Measurements from ENCODE around the gene ATG9B. TPM values are rescaled to one million over a fixed set of nuclear protein-coding genes. Genes with fewer than 3 reads are reported as not detected.

ATG9B gene
- total RNA-seq, 1 donor from 2014 or later = 0.11 TPM

DNA sequence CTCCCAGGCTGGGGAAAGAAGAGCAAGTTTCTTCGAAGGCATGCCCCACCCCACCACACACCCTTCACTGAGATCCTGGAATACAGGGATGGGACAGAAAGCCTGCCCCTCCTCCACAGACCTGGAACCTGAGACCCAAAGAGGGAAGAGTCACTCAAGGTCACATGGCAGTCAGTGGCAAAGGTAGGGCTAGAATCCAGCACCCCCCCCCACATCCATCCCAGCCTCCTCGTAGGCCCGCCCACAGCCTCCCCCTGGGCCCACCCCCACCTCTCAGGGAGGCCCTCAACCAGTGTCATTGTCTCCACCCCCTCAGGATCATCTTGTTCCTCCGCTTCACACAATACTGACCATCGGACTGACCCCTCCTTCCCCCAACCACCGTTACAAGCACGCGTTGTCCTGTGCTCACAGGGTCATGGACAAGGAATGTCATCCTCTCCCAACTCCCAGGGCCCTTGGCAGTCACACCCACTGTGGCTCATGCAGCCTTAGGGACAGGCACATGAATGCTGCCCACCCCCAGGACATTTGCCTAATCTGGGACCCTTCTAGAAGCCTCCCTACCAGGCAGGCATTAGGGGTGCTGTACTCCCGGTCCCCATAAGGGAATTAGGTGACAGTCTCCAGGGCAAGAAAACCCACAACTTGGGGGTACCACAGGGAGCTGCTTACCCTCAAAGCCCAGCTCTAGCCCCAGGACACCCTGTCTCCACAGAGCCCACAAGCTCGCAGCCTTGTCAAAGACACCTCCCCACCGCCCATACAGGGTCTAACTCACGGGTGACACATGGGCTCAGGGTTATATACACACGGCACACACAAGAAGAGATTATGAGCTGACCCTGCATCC lies 47.5 kb downstream of the ATG9B start:
- H3K27ac Mint-ChIP-seq (ENCODE audit: unreplicated experiment) = no peak overlapping the region
- H3K4me1 Mint-ChIP-seq (ENCODE audit: unreplicated experiment) = peaks cover 14% of the 10 kb centered on the region
- H3K4me3 Mint-ChIP-seq (ENCODE audit: unreplicated experiment) = peak overlapping the region; percentile 66
- H3K9me3 Mint-ChIP-seq (ENCODE audit: unreplicated experiment) = no peaks in the 10 kb centered on the region
- H3K27me3 Mint-ChIP-seq (ENCODE audit: unreplicated experiment) = peaks cover 36% of the 10 kb centered on the region
- TF ChIP-seq, protein P1, sequence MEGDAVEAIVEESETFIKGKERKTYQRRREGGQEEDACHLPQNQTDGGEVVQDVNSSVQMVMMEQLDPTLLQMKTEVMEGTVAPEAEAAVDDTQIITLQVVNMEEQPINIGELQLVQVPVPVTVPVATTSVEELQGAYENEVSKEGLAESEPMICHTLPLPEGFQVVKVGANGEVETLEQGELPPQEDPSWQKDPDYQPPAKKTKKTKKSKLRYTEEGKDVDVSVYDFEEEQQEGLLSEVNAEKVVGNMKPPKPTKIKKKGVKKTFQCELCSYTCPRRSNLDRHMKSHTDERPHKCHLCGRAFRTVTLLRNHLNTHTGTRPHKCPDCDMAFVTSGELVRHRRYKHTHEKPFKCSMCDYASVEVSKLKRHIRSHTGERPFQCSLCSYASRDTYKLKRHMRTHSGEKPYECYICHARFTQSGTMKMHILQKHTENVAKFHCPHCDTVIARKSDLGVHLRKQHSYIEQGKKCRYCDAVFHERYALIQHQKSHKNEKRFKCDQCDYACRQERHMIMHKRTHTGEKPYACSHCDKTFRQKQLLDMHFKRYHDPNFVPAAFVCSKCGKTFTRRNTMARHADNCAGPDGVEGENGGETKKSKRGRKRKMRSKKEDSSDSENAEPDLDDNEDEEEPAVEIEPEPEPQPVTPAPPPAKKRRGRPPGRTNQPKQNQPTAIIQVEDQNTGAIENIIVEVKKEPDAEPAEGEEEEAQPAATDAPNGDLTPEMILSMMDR (IDR thresholded peaks at IDR 0.05) = no peak
- H3K36me3 Mint-ChIP-seq (ENCODE audit: unreplicated experiment) = no peaks in the 10 kb centered on the region
- DNase-seq (ENCODE audit: extremely low spot score, unreplicated experiment) = no peak

DNA sequence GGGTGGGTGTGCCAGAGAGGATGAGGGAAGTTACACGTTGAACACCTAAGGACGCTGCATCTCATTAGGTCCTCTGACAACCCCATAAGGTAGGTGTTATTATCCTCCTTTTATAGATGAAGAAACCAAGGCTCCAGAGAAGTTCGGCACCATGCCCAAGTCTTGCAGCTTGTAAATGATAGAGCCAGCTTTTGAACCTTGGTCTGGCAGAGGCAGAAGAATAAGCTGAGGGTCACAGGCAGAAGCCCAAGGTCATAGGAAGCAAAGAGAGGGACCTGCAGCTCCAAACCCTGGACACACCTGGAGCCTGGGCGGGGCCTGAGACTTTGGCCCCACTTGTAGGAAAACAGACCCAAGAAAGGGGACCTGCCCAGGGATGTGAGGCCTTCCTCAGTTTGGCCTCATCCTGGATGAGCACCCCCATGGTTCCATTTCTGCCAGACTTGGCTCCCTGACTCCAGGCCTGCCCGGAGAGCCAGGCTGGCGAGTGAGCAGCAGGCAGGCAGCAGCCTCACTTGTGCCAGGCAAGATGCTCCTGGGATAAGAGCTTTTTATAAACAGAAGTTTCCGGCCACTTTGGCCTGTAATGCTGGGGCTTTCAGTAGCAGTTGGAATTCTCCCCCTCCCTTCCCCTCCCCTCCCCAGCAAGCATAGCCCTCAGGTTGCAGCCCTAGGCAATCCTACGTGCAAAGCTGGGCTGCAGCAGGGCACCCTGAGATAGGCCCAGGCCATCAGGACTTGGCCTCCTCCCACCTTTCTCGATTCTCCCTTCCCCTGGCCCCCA lies 48.6 kb downstream of the ATG9B start:
- Mint-ChIP-seq H3K9me3 (ENCODE audit: unreplicated experiment) (no peaks in the 10 kb centered on the region), H3K4me3 (ENCODE audit: unreplicated experiment) (no peak overlapping the region), H3K36me3 (ENCODE audit: unreplicated experiment) (no peaks in the 10 kb centered on the region), H3K4me1 (ENCODE audit: unreplicated experiment) (peaks cover 16% of the 10 kb centered on the region), H3K27me3 (ENCODE audit: unreplicated experiment) (peaks cover 29% of the 10 kb centered on the region), H3K27ac (ENCODE audit: unreplicated experiment) (no peak overlapping the region)
- TF ChIP-seq, protein P1 (IDR thresholded peaks at IDR 0.05) = no peak
- DNase-seq (ENCODE audit: extremely low spot score, unreplicated experiment) = no peak

DNA sequence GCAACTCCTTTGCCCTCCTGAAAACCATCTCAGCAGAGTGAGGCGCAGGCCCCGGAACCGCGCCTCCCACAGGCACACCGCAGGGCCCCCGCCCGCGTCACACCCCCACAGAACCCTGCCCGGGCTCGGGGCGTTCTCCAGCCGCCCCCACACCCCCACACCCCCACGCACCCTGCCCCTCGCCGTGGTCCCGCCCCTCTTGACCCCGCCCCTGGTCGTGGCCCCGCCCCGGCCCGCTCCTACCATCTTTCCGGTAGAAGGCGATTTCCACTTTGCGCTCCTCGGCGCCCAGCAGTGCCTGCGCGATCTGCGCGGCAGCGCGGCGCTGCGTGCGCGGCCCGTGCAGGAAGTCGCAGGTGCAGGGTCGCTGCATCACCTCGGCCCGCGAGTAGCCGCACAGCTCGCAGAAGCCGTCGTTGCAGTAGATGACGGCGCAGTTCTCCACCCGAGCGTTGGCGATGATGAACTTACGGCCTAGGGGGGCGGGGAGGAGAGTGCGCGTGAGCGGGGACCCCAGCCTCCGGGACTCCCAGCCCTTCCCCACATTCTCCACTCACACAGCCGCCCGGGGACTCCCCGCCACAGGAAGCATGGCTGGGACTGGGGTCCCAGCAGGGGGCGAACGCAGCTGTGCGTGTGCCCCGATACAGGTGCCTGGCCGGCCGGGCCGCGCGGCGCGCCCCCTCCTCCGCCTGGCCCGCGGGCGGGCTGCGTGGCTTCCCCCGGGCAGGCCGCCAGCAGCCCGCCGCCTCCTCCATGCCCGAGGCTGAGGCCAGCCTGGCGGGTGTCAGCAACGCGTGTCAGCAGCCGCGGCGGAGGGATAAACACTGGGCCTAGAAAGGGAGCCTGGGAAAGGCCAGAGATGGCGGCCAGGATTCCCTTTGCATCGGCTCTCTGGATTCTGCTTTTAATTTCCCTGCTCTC lies 49.6 kb downstream of the ATG9B start:
- H3K4me1 Mint-ChIP-seq (ENCODE audit: unreplicated experiment) = peaks cover 16% of the 10 kb centered on the region
- peak overlapping the region; percentile 57 for H3K4me3 Mint-ChIP-seq (ENCODE audit: unreplicated experiment)
- H3K9me3 Mint-ChIP-seq (ENCODE audit: unreplicated experiment) = no peaks in the 10 kb centered on the region
- no peaks in the 10 kb centered on the region for H3K36me3 Mint-ChIP-seq (ENCODE audit: unreplicated experiment)
- TF ChIP-seq, protein P1 (IDR thresholded peaks at IDR 0.05) = peak; percentile 46
- H3K27ac Mint-ChIP-seq (ENCODE audit: unreplicated experiment) = no peak overlapping the region
- peaks cover 24% of the 10 kb centered on the region for H3K27me3 Mint-ChIP-seq (ENCODE audit: unreplicated experiment)
- DNase-seq (ENCODE audit: extremely low spot score, unreplicated experiment) = no peak

DNA sequence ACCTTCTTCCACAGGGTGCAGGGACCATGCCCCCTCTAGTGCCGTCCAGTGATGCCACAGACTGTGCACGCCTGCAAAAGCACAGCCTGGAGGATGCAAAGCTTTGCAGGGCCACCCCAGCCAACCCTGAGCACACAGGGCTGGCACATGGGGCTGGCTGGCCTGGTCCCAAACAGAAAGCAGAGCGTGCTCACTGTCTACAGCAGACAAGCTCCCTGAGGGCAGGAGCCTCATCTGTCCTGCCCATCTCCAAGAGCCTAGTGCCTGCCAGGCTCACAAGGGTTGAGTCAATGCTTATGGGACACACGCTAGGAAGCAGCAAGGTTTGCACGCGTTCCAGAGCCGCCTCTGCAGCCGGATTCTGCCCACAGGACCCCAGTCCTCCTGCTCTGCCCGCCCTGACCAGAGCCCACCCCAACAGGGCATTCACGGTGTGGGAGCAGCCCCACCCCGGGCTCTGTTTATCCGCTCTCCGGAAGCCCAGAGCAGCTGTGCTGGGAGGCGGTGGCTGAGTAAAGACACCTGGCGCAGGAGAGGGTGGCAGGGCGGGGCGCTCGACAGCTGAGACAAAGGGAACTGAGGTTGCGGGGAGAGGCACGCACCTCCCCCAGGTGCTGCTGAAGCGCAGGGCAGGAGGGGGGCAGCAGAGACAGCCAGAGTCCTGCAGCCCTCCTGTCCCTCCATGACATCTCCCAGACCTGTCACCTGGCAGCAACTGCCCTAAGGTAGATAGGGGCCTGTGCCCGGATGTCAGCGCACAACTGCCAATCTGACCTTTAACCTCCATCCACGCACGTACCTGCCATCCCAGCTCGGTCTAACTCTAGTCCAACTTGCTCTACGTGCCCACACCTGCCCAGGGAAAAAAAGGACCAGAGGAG lies 50.5 kb downstream of the ATG9B start:
- H3K4me1 Mint-ChIP-seq (ENCODE audit: unreplicated experiment) = peaks cover 15% of the 10 kb centered on the region
- H3K27ac Mint-ChIP-seq (ENCODE audit: unreplicated experiment) = no peak overlapping the region
- no peak for DNase-seq (ENCODE audit: extremely low spot score, unreplicated experiment)
- H3K9me3 Mint-ChIP-seq (ENCODE audit: unreplicated experiment) = no peaks in the 10 kb centered on the region
- peak overlapping the region; percentile 35 for H3K4me3 Mint-ChIP-seq (ENCODE audit: unreplicated experiment)
- no peaks in the 10 kb centered on the region for H3K36me3 Mint-ChIP-seq (ENCODE audit: unreplicated experiment)
- peaks cover 29% of the 10 kb centered on the region for H3K27me3 Mint-ChIP-seq (ENCODE audit: unreplicated experiment)
- TF ChIP-seq, protein P1 (IDR thresholded peaks at IDR 0.05) = no peak

Data from osteocyte (in vitro differentiated cells).